ENCODE results near the gene PROX1.

DNA sequence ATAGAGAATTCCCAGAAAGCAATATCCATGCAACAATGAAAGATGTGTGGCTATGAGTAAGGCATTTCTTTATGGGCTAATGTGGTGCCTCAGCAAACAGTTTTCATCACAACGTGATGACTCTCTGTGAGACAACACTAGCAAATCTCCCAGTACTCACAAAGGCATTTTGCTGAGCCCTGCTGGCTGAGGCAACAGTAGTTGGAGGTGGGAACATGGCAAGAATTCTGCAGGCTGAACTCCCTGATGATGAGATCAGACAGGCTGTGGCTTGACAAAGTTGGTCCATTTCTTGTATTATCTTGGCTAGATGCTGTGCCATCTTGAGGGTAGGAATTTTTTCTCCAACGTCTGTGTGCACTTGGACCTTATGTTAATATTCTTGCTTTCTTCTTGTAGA, 24.6 kb downstream of the PROX1 start:
- TF ChIP-seq, protein P1, sequence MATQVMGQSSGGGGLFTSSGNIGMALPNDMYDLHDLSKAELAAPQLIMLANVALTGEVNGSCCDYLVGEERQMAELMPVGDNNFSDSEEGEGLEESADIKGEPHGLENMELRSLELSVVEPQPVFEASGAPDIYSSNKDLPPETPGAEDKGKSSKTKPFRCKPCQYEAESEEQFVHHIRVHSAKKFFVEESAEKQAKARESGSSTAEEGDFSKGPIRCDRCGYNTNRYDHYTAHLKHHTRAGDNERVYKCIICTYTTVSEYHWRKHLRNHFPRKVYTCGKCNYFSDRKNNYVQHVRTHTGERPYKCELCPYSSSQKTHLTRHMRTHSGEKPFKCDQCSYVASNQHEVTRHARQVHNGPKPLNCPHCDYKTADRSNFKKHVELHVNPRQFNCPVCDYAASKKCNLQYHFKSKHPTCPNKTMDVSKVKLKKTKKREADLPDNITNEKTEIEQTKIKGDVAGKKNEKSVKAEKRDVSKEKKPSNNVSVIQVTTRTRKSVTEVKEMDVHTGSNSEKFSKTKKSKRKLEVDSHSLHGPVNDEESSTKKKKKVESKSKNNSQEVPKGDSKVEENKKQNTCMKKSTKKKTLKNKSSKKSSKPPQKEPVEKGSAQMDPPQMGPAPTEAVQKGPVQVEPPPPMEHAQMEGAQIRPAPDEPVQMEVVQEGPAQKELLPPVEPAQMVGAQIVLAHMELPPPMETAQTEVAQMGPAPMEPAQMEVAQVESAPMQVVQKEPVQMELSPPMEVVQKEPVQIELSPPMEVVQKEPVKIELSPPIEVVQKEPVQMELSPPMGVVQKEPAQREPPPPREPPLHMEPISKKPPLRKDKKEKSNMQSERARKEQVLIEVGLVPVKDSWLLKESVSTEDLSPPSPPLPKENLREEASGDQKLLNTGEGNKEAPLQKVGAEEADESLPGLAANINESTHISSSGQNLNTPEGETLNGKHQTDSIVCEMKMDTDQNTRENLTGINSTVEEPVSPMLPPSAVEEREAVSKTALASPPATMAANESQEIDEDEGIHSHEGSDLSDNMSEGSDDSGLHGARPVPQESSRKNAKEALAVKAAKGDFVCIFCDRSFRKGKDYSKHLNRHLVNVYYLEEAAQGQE (IDR thresholded peaks at IDR 0.05; ENCODE audit: low read depth): no peak
- TF ChIP-seq TAF1 (IDR thresholded peaks at IDR 0.05; ENCODE audit: low read depth) (no peak), EGR1 (IDR thresholded peaks at IDR 0.05) (no peak), CEBPB (IDR thresholded peaks at IDR 0.05) (no peak), TCF12 (IDR thresholded peaks at IDR 0.05; ENCODE audit: low read depth) (no peak), YY1 (IDR thresholded peaks at IDR 0.05; ENCODE audit: low read depth) (no peak), NFIC (IDR thresholded peaks at IDR 0.05) (no peak), EP300 (IDR thresholded peaks at IDR 0.05; ENCODE audit: borderline replicate concordance) (no peak)
